SU-DHL-6 (cell line): ENCODE results near the gene SIX3.
A peak's percentile ranks its signal among the peaks of the same experiment; 100 is the strongest.

ENCODE experiments used
- H2AFZ ChIP-seq: fragments of 200-600 bp; sonication (generic); 2 replicates; pipeline ENCODE4 v1.6.1; 2014; ENCODE audit warnings: low read depth, mild to moderate bottlenecking, moderate library complexity, mixed read lengths, antibody characterized with exemption, low read length; ENCODE audit not compliant: severe bottlenecking
- H3F3A ChIP-seq: fragments of 200-600 bp; shearing (Covaris generic); 2 replicates; pipeline ENCODE4 v1.6.0; 2016; ENCODE audit warnings: antibody characterized with exemption, mild to moderate bottlenecking; ENCODE audit not compliant: insufficient read depth
- H3K27ac ChIP-seq: fragments of 200-600 bp; sonication (generic); 2 replicates; pipeline ENCODE4 v1.5.1; 2016; ENCODE audit warnings: low read depth, mild to moderate bottlenecking, low read length, moderate library complexity, mixed read lengths
- H3K27me3 ChIP-seq: fragments of 200-600 bp; sonication (generic), shearing (Covaris generic); 2 replicates; pipeline ENCODE4 v1.6.0; 2014; ENCODE audit warnings: mild to moderate bottlenecking, low read length
- H3K36me3 ChIP-seq: fragments of 200-600 bp; sonication (generic); 2 replicates; pipeline ENCODE4 v1.6.1; 2014; ENCODE audit warnings: mild to moderate bottlenecking, low read length, mixed read lengths
- H3K4me2 ChIP-seq: fragments of 300-600, 200-600 bp; shearing (Covaris generic), sonication (generic); 2 replicates; pipeline ENCODE4 v1.6.0; 2014; ENCODE audit warnings: low read length, low read depth, mild to moderate bottlenecking; ENCODE audit not compliant: poor library complexity, severe bottlenecking
- H3K4me3 ChIP-seq: fragments of 200-600 bp; sonication (generic); 2 replicates; pipeline ENCODE4 v1.5.1; 2014; ENCODE audit warnings: antibody characterized with exemption, low read length, mild to moderate bottlenecking, mixed read lengths; ENCODE audit not compliant: insufficient read depth, poor library complexity, severe bottlenecking
- H3K79me2 ChIP-seq: fragments of 200-600 bp; sonication (generic); 2 replicates; pipeline ENCODE4 v1.6.1; 2014; ENCODE audit warnings: mild to moderate bottlenecking, low read length, moderate library complexity; ENCODE audit not compliant: insufficient read depth
- H3K9ac ChIP-seq: fragments of 200-600 bp; sonication (generic); 2 replicates; pipeline ENCODE4 v1.7.0; 2014; ENCODE audit warnings: mild to moderate bottlenecking, low read length
- H3K9me2 ChIP-seq: fragments of 200-600 bp; sonication (generic); replicated peaks from 2 replicates; pipeline ENCODE4 v1.6.1; 2014; ENCODE audit warnings: low read length; ENCODE audit not compliant: insufficient read depth
- H3K9me3 ChIP-seq: fragments of 200-600 bp; sonication (generic); 2 replicates; pipeline ENCODE4 v1.6.1; 2014; ENCODE audit warnings: low read length, mixed read lengths; ENCODE audit not compliant: insufficient read depth
- H4K20me1 ChIP-seq: fragments of 200-600 bp; sonication (generic); 2 replicates; pipeline ENCODE4 v1.6.1; 2014; ENCODE audit warnings: low read depth, mild to moderate bottlenecking, antibody characterized with exemption, low read length, moderate library complexity, mixed read lengths
- CTCF ChIP-seq: fragments of 200-600 bp; sonication (generic); IDR thresholded peaks from one replicate; pipeline ENCODE4 v1.5.1; 2017; ENCODE audit warnings: antibody characterized with exemption, mild to moderate bottlenecking, low read length, moderate library complexity; ENCODE audit not compliant: insufficient read depth, poor library complexity, severe bottlenecking
- EZH2phosphoT487 ChIP-seq: fragments of 200-600 bp; sonication (generic), shearing (Covaris generic); conservative IDR thresholded peaks from 2 replicates; pipeline ENCODE4 v1.6.1; 2018; ENCODE audit warnings: mild to moderate bottlenecking, antibody characterized with exemption, low read length, moderate library complexity, mixed read lengths

Gene SIX3

GRCh38 chr2:44954889-44955592, 13.5 kb downstream of the SIX3 start:
- peak overlapping the region; percentile 10 for H2AFZ ChIP-seq
- H3K9me2 ChIP-seq = no peaks in the 10 kb centered on the region
- H3K9me3 ChIP-seq = no peaks in the 10 kb centered on the region
- no peaks in the 10 kb centered on the region for H3K36me3 ChIP-seq
- no peak overlapping the region; the same call in 1 of the 2 replicates for H3K9ac ChIP-seq
- H3K79me2 ChIP-seq = no peaks in the 10 kb centered on the region
- no peaks in the 10 kb centered on the region for H3K27me3 ChIP-seq
- no peak for TF ChIP-seq EZH2phosphoT487
- no peak overlapping the region for H3K27ac ChIP-seq
- H4K20me1 ChIP-seq = no peaks in the 10 kb centered on the region
- H3F3A ChIP-seq = no peaks in the 10 kb centered on the region
- H3K4me3 ChIP-seq = no peak overlapping the region
- peak overlapping the region; percentile 32 for H3K4me2 ChIP-seq

- H3K27me3 ChIP-seq = no peaks in the 10 kb centered on the region
- H3K36me3 ChIP-seq = no peaks in the 10 kb centered on the region
- no peaks in the 10 kb centered on the region for H3K9me2 ChIP-seq
- peak; percentile 60 for TF ChIP-seq CTCF
- TF ChIP-seq EZH2phosphoT487 = no peak
- no peak overlapping the region for H3K27ac ChIP-seq
- H3K9me3 ChIP-seq = no peaks in the 10 kb centered on the region
- H3F3A ChIP-seq = no peaks in the 10 kb centered on the region
- no peak overlapping the region for H3K4me3 ChIP-seq
- peak overlapping the region; percentile 10 for H2AFZ ChIP-seq
- no peaks in the 10 kb centered on the region for H3K79me2 ChIP-seq
- H3K9ac ChIP-seq = no peak overlapping the region; the same call in 1 of the 2 replicates
- peak overlapping the region; percentile 32 for H3K4me2 ChIP-seq
- no peaks in the 10 kb centered on the region for H4K20me1 ChIP-seq
Observed at GRCh38 chr2:44955593-44956392, 14.3 kb downstream of the SIX3 start.

- Histone ChIP-seq H3K9ac (no peak overlapping the region), H2AFZ (no peak overlapping the region), H4K20me1 (no peaks in the 10 kb centered on the region), H3K36me3 (no peaks in the 10 kb centered on the region), H3K79me2 (no peaks in the 10 kb centered on the region), H3K9me2 (no peaks in the 10 kb centered on the region), H3K4me3 (no peak overlapping the region), H3K27me3 (no peaks in the 10 kb centered on the region), H3K27ac (no peak overlapping the region), H3F3A (no peaks in the 10 kb centered on the region), H3K4me2 (no peak overlapping the region), H3K9me3 (no peaks in the 10 kb centered on the region)
- TF ChIP-seq CTCF (no peak), EZH2phosphoT487 (no peak)
Observed at GRCh38 chr2:44956843-44957242, 15.3 kb downstream of the SIX3 start.
